Measurements from ENCODE around the gene WDR27. TPM values are rescaled to one million over a fixed set of nuclear protein-coding genes. Genes with fewer than 3 reads are reported as not detected.

Gene WDR27
- total RNA-seq, 2 donors from 2014 or later, result 17.4 to 43.8 TPM

GRCh38 chr6:169677096-169677495 is 24.7 kb downstream of the WDR27 start:
- intact Hi-C loops (cut with DNase I), result no loop called here
- Histone ChIP-seq H3K27me3 (no peaks in the 10 kb centered on the region), H3K9ac (ENCODE audit: low read depth in 2 of 2, low read length in 2 of 2) (no peak overlapping the region), H3K27ac (no peak overlapping the region), H3K4me1 (no peaks in the 10 kb centered on the region), H3K4me3 (no peak overlapping the region), H3K9me3 (no peaks in the 10 kb centered on the region), H3K36me3 (no peaks in the 10 kb centered on the region)
- no peak for DNase-seq
- TF ChIP-seq CTCF (IDR thresholded peaks at IDR 0.05), result no peak

GRCh38 chr6:169675011-169675410 is 26.8 kb downstream of the WDR27 start:
- Histone ChIP-seq H3K27ac (no peak overlapping the region), H3K4me1 (no peaks in the 10 kb centered on the region), H3K27me3 (no peaks in the 10 kb centered on the region), H3K9ac (ENCODE audit: low read depth in 2 of 2, low read length in 2 of 2) (no peak overlapping the region), H3K36me3 (no peaks in the 10 kb centered on the region), H3K9me3 (no peaks in the 10 kb centered on the region), H3K4me3 (no peak overlapping the region)
- no peak for DNase-seq
- no peak for TF ChIP-seq CTCF (IDR thresholded peaks at IDR 0.05)
- intact Hi-C loops (cut with DNase I), result no loop called here

GRCh38 chr6:169671563-169671962 is 30.3 kb downstream of the WDR27 start:
- no peak for DNase-seq
- H3K9ac ChIP-seq (ENCODE audit: low read depth in 2 of 2, low read length in 2 of 2), result no peak overlapping the region
- intact Hi-C loops (cut with DNase I), result no loop called here
- no peaks in the 10 kb centered on the region for H3K36me3 ChIP-seq
- no peaks in the 10 kb centered on the region for H3K27me3 ChIP-seq
- no peak overlapping the region for H3K4me3 ChIP-seq
- no peaks in the 10 kb centered on the region for H3K9me3 ChIP-seq
- no peak overlapping the region for H3K27ac ChIP-seq
- H3K4me1 ChIP-seq, result no peaks in the 10 kb centered on the region
- no peak for TF ChIP-seq CTCF (IDR thresholded peaks at IDR 0.05)

- H3K4me3 ChIP-seq, result no peak overlapping the region
- no peak overlapping the region for H3K9ac ChIP-seq (ENCODE audit: low read depth in 2 of 2, low read length in 2 of 2)
- TF ChIP-seq CTCF (IDR thresholded peaks at IDR 0.05), result no peak
- H3K4me1 ChIP-seq, result no peaks in the 10 kb centered on the region
- H3K27ac ChIP-seq, result peak overlapping the region; percentile 32
- intact Hi-C loops (cut with DNase I), result no loop called here
- H3K27me3 ChIP-seq, result no peaks in the 10 kb centered on the region
- H3K36me3 ChIP-seq, result no peaks in the 10 kb centered on the region
- no peaks in the 10 kb centered on the region for H3K9me3 ChIP-seq
- DNase-seq, result no peak
Measured at GRCh38 chr6:169669889-169670288, 31.9 kb downstream of the WDR27 start.

- H3K9me3 ChIP-seq, result no peaks in the 10 kb centered on the region
- intact Hi-C loops (cut with DNase I), result no loop called here
- no peaks in the 10 kb centered on the region for H3K4me1 ChIP-seq
- H3K36me3 ChIP-seq, result no peaks in the 10 kb centered on the region
- no peak for TF ChIP-seq CTCF (IDR thresholded peaks at IDR 0.05)
- DNase-seq, result no peak
- no peaks in the 10 kb centered on the region for H3K27me3 ChIP-seq
- peak overlapping the region; percentile 32 for H3K27ac ChIP-seq
- H3K9ac ChIP-seq (ENCODE audit: low read depth in 2 of 2, low read length in 2 of 2), result no peak overlapping the region
- no peak overlapping the region for H3K4me3 ChIP-seq
Measured at GRCh38 chr6:169669147-169669546, 32.7 kb downstream of the WDR27 start.
